CD4-positive, alpha-beta T cell (primary cell): ENCODE results near the gene SLC8A3. TPM values are rescaled to one million over a fixed set of nuclear protein-coding genes. Genes with fewer than 3 reads are reported as not detected.

Source experiments
- ATAC-seq: fragments of 200-7000 bp; cut with Tn5 transposase; one replicate; pipeline ENCODE4 v1.10.0; 2022; ENCODE audit warnings: mild to moderate bottlenecking; ENCODE audit not compliant: poor library complexity
- CTCF ChIA-PET: fragments of 350-600 bp; sonication (Branson Sonifier 250); formaldehyde crosslinking; loops from one replicate; lab custom pipeline; 2021; ENCODE audit warnings: antibody characterized with exemption, inconsistent platforms; lab: Charles Lee
- POLR2A ChIA-PET: fragments of 350-600 bp; sonication (Branson Sonifier 250); formaldehyde crosslinking; loops from one replicate; lab custom pipeline; 2021; ENCODE audit warnings: antibody characterized with exemption, inconsistent platforms; lab: Charles Lee
- DNase-seq, 14 experiments: peaks; one replicate each; pipeline ENCODE4 v3.0.0-alpha.2; 2013 to 2020; ENCODE audit warnings: mixed read lengths in 2 of 14
- H3K27ac ChIP-seq, 2 donors: one replicate each; pipeline versions ENCODE4 v1.5.1 to v1.7.0; 2013; ENCODE audit warnings: low read length in 2 of 2, low read depth in 1 of 2, mild to moderate bottlenecking in 1 of 2
- H3K27me3 ChIP-seq, 2 experiments: 1 replicate in 1 of 2; 2 replicates in 1 of 2; pipeline versions ENCODE4 v1.6.1 to v1.7.0; 2013; ENCODE audit warnings: low read length in 2 of 2, control low read depth in 1 of 2, mild to moderate bottlenecking in 1 of 2, moderate library complexity in 1 of 2; ENCODE audit not compliant: insufficient read depth in 2 of 2, control insufficient read depth in 1 of 2
- H3K36me3 ChIP-seq: one replicate; pipeline ENCODE4 v1.6.1; 2013; ENCODE audit warnings: low read length, control low read depth; ENCODE audit not compliant: insufficient read depth
- H3K4me1 ChIP-seq: one replicate; pipeline ENCODE4 v1.6.1; 2013; ENCODE audit warnings: low read length, control low read depth; ENCODE audit not compliant: insufficient read depth
- H3K4me3 ChIP-seq: one replicate; pipeline ENCODE4 v1.5.1; 2013; ENCODE audit warnings: mild to moderate bottlenecking, low read length, moderate library complexity
- H3K9me3 ChIP-seq, 2 experiments: 1 replicate in 1 of 2; 2 replicates in 1 of 2; pipeline versions ENCODE4 v1.6.1 to v1.7.0; 2013; ENCODE audit warnings: low read length in 2 of 2, mild to moderate bottlenecking in 2 of 2, control low read depth in 1 of 2, moderate library complexity in 1 of 2; ENCODE audit not compliant: control insufficient read depth in 1 of 2, insufficient read depth in 1 of 2
- H3K27ac Mint-ChIP-seq: one replicate; pipeline ENCODE4 v1.8.0; 2020; ENCODE audit warnings: mixed read lengths
- H3K27me3 Mint-ChIP-seq: one replicate; pipeline ENCODE4 v1.8.0; 2021; ENCODE audit warnings: mixed read lengths
- H3K36me3 Mint-ChIP-seq: one replicate; pipeline ENCODE4 v1.8.0; 2021; ENCODE audit warnings: low read depth, mixed read lengths
- H3K4me1 Mint-ChIP-seq: one replicate; pipeline ENCODE4 v1.8.0; 2021; ENCODE audit warnings: low read depth, mixed read lengths
- H3K4me3 Mint-ChIP-seq: one replicate; pipeline ENCODE4 v1.8.0; 2020; ENCODE audit warnings: mild to moderate bottlenecking, mixed read lengths
- H3K9me3 Mint-ChIP-seq: one replicate; pipeline ENCODE4 v1.8.0; 2020; ENCODE audit warnings: mixed read lengths
- CTCF ChIP-seq: fragments of 200-600 bp; IDR thresholded peaks from one replicate; pipeline ENCODE4 v1.8.0; 2022; ENCODE audit warnings: antibody characterized with exemption, mild to moderate bottlenecking
- intact Hi-C, 2 experiments: fragments of 100-400 bp; cut with DNase I in 1 of 2; cut with micrococcal nuclease in 1 of 2; formaldehyde crosslinking; loops; one replicate each; pipeline versions ENCODE4 v1.15.1 to v1.9.0; 2023 to 2025; cut with DNase I, micrococcal nuclease
- total RNA-seq, 174 experiments: library from RNA in 2 of 174; stranded (reverse) in 2 of 174; gene quantifications; one replicate each; pipeline ENCODE4 v1.2.3 and lab custom pipeline; 2021 to 2026

Gene SLC8A3
- total RNA-seq, 2 experiments from 2014 or later = not detected

- no peak for ATAC-seq
- H3K4me1 Mint-ChIP-seq = no peaks in the 10 kb centered on the region
- no peak overlapping the region for H3K27ac Mint-ChIP-seq
- ChIA-PET CTCF (no interaction called here), POLR2A (no interaction called here)
- H3K27me3 ChIP-seq = no peaks in the 10 kb centered on the region
- no peaks in the 10 kb centered on the region for H3K36me3 ChIP-seq
- H3K36me3 Mint-ChIP-seq = no peaks in the 10 kb centered on the region
- H3K9me3 Mint-ChIP-seq = no peaks in the 10 kb centered on the region
- intact Hi-C loops = no loop called here
- H3K4me3 Mint-ChIP-seq = no peak overlapping the region
- no peaks in the 10 kb centered on the region for H3K9me3 ChIP-seq
- H3K27ac ChIP-seq = no peak overlapping the region
- TF ChIP-seq CTCF = no peak
- no peak for DNase-seq
- peaks cover 26% of the 10 kb centered on the region for H3K27me3 Mint-ChIP-seq
- no peak overlapping the region for H3K4me3 ChIP-seq
- H3K4me1 ChIP-seq = no peaks in the 10 kb centered on the region
Measured at GRCh38 chr14:70149596-70150165, 39.1 kb downstream of the SLC8A3 start.

GRCh38 chr14:70148911-70149595 is 39.7 kb downstream of the SLC8A3 start:
- intact Hi-C loops = no loop called here
- TF ChIP-seq CTCF = no peak
- Histone ChIP-seq H3K36me3 (no peaks in the 10 kb centered on the region), H3K27ac (no peak overlapping the region), H3K4me1 (no peaks in the 10 kb centered on the region), H3K4me3 (no peak overlapping the region), H3K9me3 (no peaks in the 10 kb centered on the region), H3K27me3 (no peaks in the 10 kb centered on the region)
- H3K4me3 Mint-ChIP-seq = no peak overlapping the region
- ChIA-PET CTCF (no interaction called here), POLR2A (no interaction called here)
- DNase-seq (no peak), ATAC-seq (no peak)
- no peaks in the 10 kb centered on the region for H3K9me3 Mint-ChIP-seq
- H3K36me3 Mint-ChIP-seq = no peaks in the 10 kb centered on the region
- H3K4me1 Mint-ChIP-seq = no peaks in the 10 kb centered on the region
- peaks cover 26% of the 10 kb centered on the region for H3K27me3 Mint-ChIP-seq
- H3K27ac Mint-ChIP-seq = no peak overlapping the region

GRCh38 chr14:70148351-70148750 is 40.4 kb downstream of the SLC8A3 start:
- H3K27me3 ChIP-seq = no peaks in the 10 kb centered on the region
- H3K36me3 Mint-ChIP-seq = no peaks in the 10 kb centered on the region
- ChIA-PET POLR2A (no interaction called here), CTCF (no interaction called here)
- DNase-seq = no peak
- no peaks in the 10 kb centered on the region for H3K4me1 Mint-ChIP-seq
- ATAC-seq = no peak
- no peaks in the 10 kb centered on the region for H3K9me3 ChIP-seq
- no peak overlapping the region for H3K27ac Mint-ChIP-seq
- H3K4me1 ChIP-seq = no peaks in the 10 kb centered on the region
- no peak for TF ChIP-seq CTCF
- H3K4me3 Mint-ChIP-seq = no peak overlapping the region
- peaks cover 29% of the 10 kb centered on the region for H3K27me3 Mint-ChIP-seq
- no peaks in the 10 kb centered on the region for H3K36me3 ChIP-seq
- H3K4me3 ChIP-seq = no peak overlapping the region
- intact Hi-C loops = no loop called here
- no peaks in the 10 kb centered on the region for H3K9me3 Mint-ChIP-seq
- H3K27ac ChIP-seq = no peak overlapping the region
